GM19452 (cell line): ENCODE data around the gene EEF2.
"Not testable (repeated sequence)": the region's sequence is repeated elsewhere in the genome, so short reads cannot be mapped to it uniquely, and the experiment has no call there.

Source experiments
- ATAC-seq: cut with Tn5 transposase; IDR thresholded peaks from one replicate; pipeline ENCODE4 v1.9.1; 2021; ENCODE audit not compliant: unreplicated experiment

Gene EEF2

GRCh38 chr19:4015705-4016402, 30.6 kb upstream of the EEF2 start:
- no peak for ATAC-seq

- ATAC-seq = no peak
Measured at GRCh38 chr19:4014541-4015491, 29.6 kb upstream of the EEF2 start.

- ATAC-seq = no peak
Measured at GRCh38 chr19:4013886-4014540, 28.8 kb upstream of the EEF2 start.

GRCh38 chr19:4012975-4013634, 27.8 kb upstream of the EEF2 start:
- no peak for ATAC-seq

- ATAC-seq = no peak
Measured at GRCh38 chr19:4012092-4012974, 27.1 kb upstream of the EEF2 start.

- not testable (repeated sequence) for ATAC-seq
Measured at GRCh38 chr19:4011430-4011829, 26.2 kb upstream of the EEF2 start.

- no peak for ATAC-seq
Measured at GRCh38 chr19:4010808-4011110, 25.5 kb upstream of the EEF2 start.

GRCh38 chr19:4009990-4010807, 24.9 kb upstream of the EEF2 start:
- ATAC-seq = no peak

- ATAC-seq = no peak
Measured at GRCh38 chr19:4007836-4008539, 22.7 kb upstream of the EEF2 start.

- peak; percentile 83 for ATAC-seq
Measured at GRCh38 chr19:4007021-4007835, 22.0 kb upstream of the EEF2 start, which contains the start of gene PIAS4. TSS of gene PIAS4 (plus strand) at chr19:4007736. CDS start at chr19:4007761, 25 bp downstream.

- ATAC-seq = not testable (repeated sequence)
Measured at GRCh38 chr19:4005436-4005835, 20.2 kb upstream of the EEF2 start.

GRCh38 chr19:4000798-4001197, 15.5 kb upstream of the EEF2 start:
- not testable (repeated sequence) for ATAC-seq

GRCh38 chr19:3998667-3999412, 13.6 kb upstream of the EEF2 start:
- not testable (repeated sequence) for ATAC-seq

GRCh38 chr19:3995607-3996006, 10.3 kb upstream of the EEF2 start:
- no peak for ATAC-seq

GRCh38 chr19:3990815-3991117, 5.5 kb upstream of the EEF2 start:
- no peak for ATAC-seq

- ATAC-seq = peak; percentile 34
Measured at GRCh38 chr19:3987619-3988371, 2.5 kb upstream of the EEF2 start.
